Keratinocyte (primary cell): ENCODE data around the gene WDR11. TPM values are rescaled to one million over a fixed set of nuclear protein-coding genes. Genes with fewer than 3 reads are reported as not detected.

Experiments used
- DNase-seq: peaks from one replicate; pipeline ENCODE4 v3.0.0-alpha.2; 2011; ENCODE audit warnings: low read depth, missing footprints, low spot score
- FAIRE-seq: peaks from 2 replicates; lab custom pipeline; 2011; peaks lifted over from hg19 to GRCh38; lab: Jason Lieb, UNC
- H2AFZ ChIP-seq: 2 replicates; pipeline ENCODE4 v1.6.0; 2012; ENCODE audit warnings: low read length, control low read depth, inconsistent platforms; ENCODE audit not compliant: control insufficient read depth
- H3K27ac ChIP-seq: 2 replicates; pipeline ENCODE4 v1.5.1; 2011; ENCODE audit warnings: low read length; ENCODE audit not compliant: control insufficient read depth, insufficient read depth
- H3K27me3 ChIP-seq: 3 replicates; pipeline ENCODE4 v1.6.0; 2011; ENCODE audit warnings: low read length; ENCODE audit not compliant: control insufficient read depth, insufficient read depth; ENCODE audit errors: extremely low read depth
- H3K36me3 ChIP-seq, 2 experiments: 2 replicates in 1 of 2; 3 replicates in 1 of 2; pipeline ENCODE4 v1.5.1; 2011; ENCODE audit warnings: low read length in 2 of 2, mild to moderate bottlenecking in 1 of 2; ENCODE audit not compliant: control insufficient read depth in 2 of 2, insufficient read depth in 2 of 2; ENCODE audit errors: extremely low read depth in 1 of 2
- H3K4me1 ChIP-seq: 3 replicates; pipeline ENCODE4 v1.5.1; 2011; ENCODE audit warnings: low read length; ENCODE audit not compliant: control insufficient read depth, insufficient read depth; ENCODE audit errors: extremely low read depth
- H3K4me2 ChIP-seq: 3 replicates; pipeline ENCODE4 v1.6.0; 2011; ENCODE audit warnings: low read depth, low read length; ENCODE audit not compliant: control insufficient read depth, insufficient read depth; ENCODE audit errors: extremely low read depth
- H3K4me3 ChIP-seq, 3 experiments: fragments of 200-600 bp in 1 of 3; sonication (generic) in 1 of 3; 2 replicates in 2 of 3; 3 replicates in 1 of 3; pipeline ENCODE4 v1.5.1; 2011 to 2016; ENCODE audit warnings: low read length in 3 of 3, mild to moderate bottlenecking in 3 of 3, control low read depth in 2 of 3, inconsistent platforms in 1 of 3, low read depth in 1 of 3, mixed read lengths in 1 of 3, mixed run types in 1 of 3, moderate library complexity in 1 of 3; ENCODE audit not compliant: control insufficient read depth in 2 of 3, insufficient read depth in 2 of 3; ENCODE audit errors: extremely low read depth in 1 of 3
- H3K79me2 ChIP-seq: 2 replicates; pipeline ENCODE4 v1.6.0; 2012; ENCODE audit warnings: low read length; ENCODE audit not compliant: control insufficient read depth, insufficient read depth
- H3K9ac ChIP-seq: 3 replicates; pipeline ENCODE4 v1.6.0; 2011; ENCODE audit warnings: low read length; ENCODE audit not compliant: control insufficient read depth, insufficient read depth; ENCODE audit errors: extremely low read depth
- H3K9me1 ChIP-seq: 3 replicates; pipeline ENCODE4 v1.6.0; 2011; ENCODE audit warnings: low read length; ENCODE audit not compliant: control insufficient read depth, insufficient read depth; ENCODE audit errors: extremely low read depth
- H3K9me3 ChIP-seq: 2 replicates; pipeline ENCODE4 v1.5.1; 2012; ENCODE audit warnings: low read depth, low read length; ENCODE audit not compliant: control insufficient read depth
- H4K20me1 ChIP-seq: 3 replicates; pipeline ENCODE4 v1.6.0; 2011; ENCODE audit warnings: low read length; ENCODE audit not compliant: control insufficient read depth, insufficient read depth; ENCODE audit errors: extremely low read depth
- CTCF ChIP-seq, 3 experiments: IDR thresholded peaks in 1 of 3; conservative IDR thresholded peaks in 1 of 3; optimal IDR thresholded peaks in 1 of 3; 2 replicates in 2 of 3; 3 replicates in 1 of 3; pipeline versions ENCODE3 to v1.5.1; 2011; ENCODE audit warnings: low read length in 3 of 3, mild to moderate bottlenecking in 3 of 3, moderate library complexity in 2 of 3, control low read depth in 1 of 3, inconsistent platforms in 1 of 3; ENCODE audit not compliant: insufficient read depth in 2 of 3; ENCODE audit errors: extremely low read depth in 1 of 3
- EZH2 ChIP-seq: IDR thresholded peaks from one replicate; pipeline ENCODE4 v1.6.1; 2012; ENCODE audit warnings: inconsistent platforms, mild to moderate bottlenecking, low read length, moderate library complexity
- dilution Hi-C: fragments of 300-500 bp; cut with MboI; formaldehyde crosslinking; loops from one replicate; pipeline ENCODE4 v1.7.0; 2020; ENCODE audit warnings: low sequenced_read_pairs; ENCODE audit not compliant: extremely low pct_ligation_motif_present
- polyA plus RNA-seq, 5 experiments: library from polyadenylated mRNA; depleted of rRNA in 3 of 5; stranded (reverse) in 3 of 5; stranded (forward) in 1 of 5; unstranded in 1 of 5; fragments of >200 nt; gene quantifications; 1 replicate in 1 of 5; 2 replicates in 3 of 5; 3 replicates in 1 of 5; pipeline versions ENCODE4 v1.2.1 to v1.2.3, GENCODE V29; 2011 to 2012; ENCODE audit warnings: missing spikeins in 2 of 5, low read depth in 1 of 5, low replicate concordance in 1 of 5

Gene WDR11
- polyA plus RNA-seq, 1 donor (not counting 4 experiments of a cell fraction or from before 2014, with no cell fraction given) = 79.2 TPM

- H3K9me1 ChIP-seq = no peaks in the 10 kb centered on the region
- H3K9ac ChIP-seq = no peak overlapping the region
- no peak overlapping the region for H3K4me3 ChIP-seq
- no peaks in the 10 kb centered on the region for H4K20me1 ChIP-seq
- TF ChIP-seq EZH2 (no peak), CTCF (optimal IDR thresholded peaks at IDR 0.05 in 1 of 3, IDR thresholded peaks at IDR 0.05 in 1 of 3, conservative IDR thresholded peaks at IDR 0.05 in 1 of 3; ENCODE audit: extremely low read depth in 1 of 3, insufficient read depth in 2 of 3, low read length in 3 of 3) (no peak)
- no peak overlapping the region for H3K4me2 ChIP-seq
- no peak overlapping the region for H3K27ac ChIP-seq
- H2AFZ ChIP-seq = no peak overlapping the region
- dilution Hi-C loops = no loop called here
- no peaks in the 10 kb centered on the region for H3K9me3 ChIP-seq
- no peaks in the 10 kb centered on the region for H3K79me2 ChIP-seq
- H3K27me3 ChIP-seq = no peaks in the 10 kb centered on the region
- H3K4me1 ChIP-seq = no peaks in the 10 kb centered on the region
- no peaks in the 10 kb centered on the region for H3K36me3 ChIP-seq
- DNase-seq = no peak
- FAIRE-seq = no peak
Measured at GRCh38 chr10:120828763-120829319, 22.3 kb upstream of the WDR11 start.

- Histone ChIP-seq H3K36me3 (no peaks in the 10 kb centered on the region), H3K27ac (no peak overlapping the region), H3K9me1 (no peaks in the 10 kb centered on the region), H2AFZ (no peak overlapping the region), H4K20me1 (no peaks in the 10 kb centered on the region), H3K4me3 (no peak overlapping the region), H3K9ac (no peak overlapping the region), H3K79me2 (no peaks in the 10 kb centered on the region), H3K4me1 (no peaks in the 10 kb centered on the region), H3K9me3 (no peaks in the 10 kb centered on the region), H3K27me3 (no peaks in the 10 kb centered on the region), H3K4me2 (no peak overlapping the region)
- TF ChIP-seq CTCF (optimal IDR thresholded peaks at IDR 0.05 in 1 of 3, IDR thresholded peaks at IDR 0.05 in 1 of 3, conservative IDR thresholded peaks at IDR 0.05 in 1 of 3; ENCODE audit: extremely low read depth in 1 of 3, insufficient read depth in 2 of 3, low read length in 3 of 3) = no peak
- TF ChIP-seq EZH2 = no peak
- no peak for FAIRE-seq
- dilution Hi-C loops = no loop called here
- no peak for DNase-seq
Measured at GRCh38 chr10:120832106-120832505, 19.1 kb upstream of the WDR11 start.
